LoVo (cell line): ENCODE data around the gene NBEA.
"Not testable (repeated sequence)": the region's sequence is repeated elsewhere in the genome, so short reads cannot be mapped to it uniquely, and the experiment has no call there.

Source experiments
- DNase-seq: peaks from one replicate; pipeline ENCODE4 v3.0.0-alpha.2; 2016; ENCODE audit warnings: low spot score

The NBEA gene

GRCh38 chr13:35664747-35665146 lies 722.7 kb downstream of the NBEA start:
- no peak for DNase-seq

DNA sequence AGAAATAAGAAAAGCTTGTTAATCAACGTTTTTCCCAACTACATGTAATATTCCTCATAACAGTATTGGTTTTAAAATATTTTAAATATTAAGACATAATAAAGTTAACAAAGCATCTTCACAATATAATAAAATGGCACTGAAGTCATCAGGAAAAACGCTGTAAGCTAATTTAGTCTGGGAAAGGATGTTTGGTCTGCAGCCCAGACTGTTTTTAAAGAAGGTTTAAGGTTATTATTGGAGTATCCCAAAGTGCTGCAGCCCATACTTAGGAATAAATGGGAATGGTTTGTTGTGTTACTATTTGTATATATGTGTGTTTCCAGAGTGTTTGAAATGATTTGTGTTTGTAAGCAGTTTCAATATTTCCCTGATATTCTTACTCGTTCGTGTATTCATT lies 727.3 kb downstream of the NBEA start:
- DNase-seq: no peak

DNA sequence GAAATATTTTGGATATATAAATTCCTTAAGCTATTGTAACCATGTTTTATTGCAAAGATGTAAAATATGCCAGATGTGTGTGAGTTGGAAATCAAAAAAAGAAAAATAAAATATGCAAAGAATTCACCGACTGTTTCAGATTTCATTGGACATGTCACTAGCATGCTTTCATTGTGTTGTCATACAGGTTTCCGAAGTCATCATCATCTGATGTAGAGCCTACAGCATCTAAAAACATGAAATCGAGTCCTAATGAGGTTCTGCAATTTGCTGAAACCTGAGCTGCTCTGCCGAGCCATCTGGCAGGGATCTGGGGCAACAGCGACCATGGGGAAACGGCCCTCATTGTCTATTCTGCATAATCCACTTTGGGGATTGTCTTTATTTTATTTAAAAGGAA lies 730.5 kb downstream of the NBEA start:
- DNase-seq: no peak

DNA sequence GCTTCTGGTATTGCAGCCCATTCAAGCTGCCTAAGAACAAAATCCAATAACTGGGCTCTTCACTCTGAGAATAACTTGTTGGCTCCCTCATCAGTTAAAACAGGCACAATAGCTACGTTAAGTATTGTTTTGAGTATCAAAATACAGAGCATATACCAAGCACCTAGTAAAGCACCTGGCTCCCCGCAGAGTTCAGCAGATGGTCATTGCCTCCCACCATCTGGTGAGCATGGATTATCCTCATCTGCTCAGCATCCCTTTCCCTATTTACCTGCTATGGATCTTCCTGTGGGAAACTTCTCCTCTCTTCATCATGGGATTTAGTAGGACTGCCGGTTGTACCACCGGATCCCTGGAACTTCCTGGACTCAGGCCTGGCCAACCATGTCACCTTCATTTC lies 733.6 kb downstream of the NBEA start:
- DNase-seq: no peak

DNA sequence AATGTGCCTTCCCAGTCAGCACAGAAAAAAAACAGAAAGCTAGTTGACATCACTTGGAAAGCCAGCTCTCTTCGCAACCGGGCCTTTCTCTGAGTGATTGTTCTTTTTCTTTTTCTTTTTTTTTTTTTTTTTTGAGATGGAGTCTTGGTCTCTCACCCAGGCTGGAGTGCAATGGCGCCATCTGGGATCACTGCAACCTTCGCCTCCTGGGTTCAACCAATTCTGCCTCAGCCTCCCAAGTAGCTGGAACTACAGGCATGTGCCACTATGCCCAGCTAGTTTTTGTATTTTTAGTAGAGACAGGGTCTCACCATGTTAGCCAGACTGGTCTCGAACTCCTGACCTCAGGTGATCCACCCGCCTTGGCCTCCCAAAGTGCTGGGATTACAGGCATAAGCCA lies 735.8 kb downstream of the NBEA start:
- DNase-seq: not testable (repeated sequence)

GRCh38 chr13:35681685-35682084 lies 739.6 kb downstream of the NBEA start:
- no peak for DNase-seq

DNA sequence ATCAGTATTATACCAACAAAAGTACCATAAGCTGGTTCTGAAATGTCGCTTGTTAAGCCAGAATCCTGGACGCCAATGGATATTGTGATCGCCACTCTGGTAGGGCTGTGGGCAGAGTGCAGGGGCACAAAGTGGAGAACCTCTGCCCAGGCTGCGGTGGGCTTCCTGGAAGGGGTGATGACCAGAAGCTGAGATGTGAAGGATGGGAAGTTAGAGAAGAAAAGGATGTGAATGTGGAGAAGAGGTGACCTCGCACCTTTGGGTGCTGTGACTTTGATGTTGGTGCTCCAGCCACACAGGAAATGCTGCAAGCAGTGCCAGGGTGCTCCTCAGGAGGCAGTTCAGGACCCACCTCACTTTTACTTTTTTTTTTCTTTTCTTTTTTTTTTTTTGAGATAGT lies 742.4 kb downstream of the NBEA start:
- DNase-seq: no peak

- no peak for DNase-seq
Measured at GRCh38 chr13:35687336-35687735, 745.3 kb downstream of the NBEA start.

DNA sequence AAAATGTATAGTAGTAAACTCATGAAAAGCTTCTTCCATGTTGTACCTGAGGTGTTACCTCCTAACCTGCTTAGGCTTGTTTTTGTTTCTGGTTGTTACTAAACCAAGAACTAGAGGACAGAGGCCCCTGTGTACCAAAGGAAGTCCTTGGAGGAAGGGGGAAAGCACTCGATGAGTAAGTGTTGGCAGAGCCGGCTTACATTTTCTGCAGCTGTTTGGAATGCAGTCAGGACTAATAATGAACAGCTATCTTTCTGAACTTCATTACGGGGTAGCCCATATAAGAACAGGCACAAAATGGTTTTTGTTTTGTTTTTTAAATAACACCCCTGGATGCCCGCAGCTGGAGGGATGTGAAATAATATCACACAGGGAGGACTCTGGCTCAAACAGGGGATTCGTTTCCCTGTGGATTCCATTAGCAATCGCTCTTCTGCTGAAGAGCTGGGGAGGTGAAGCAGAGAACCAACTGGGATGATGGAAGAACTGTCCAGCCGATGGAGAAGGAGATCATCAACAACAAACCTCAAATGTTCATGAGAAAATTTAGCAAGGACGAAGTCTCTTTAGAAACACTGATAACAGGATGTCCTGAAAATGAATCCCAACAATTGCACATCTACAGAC lies 748.6 kb downstream of the NBEA start:
- no peak for DNase-seq

- no peak for DNase-seq
Measured at GRCh38 chr13:35693134-35693784, 751.2 kb downstream of the NBEA start.

DNA sequence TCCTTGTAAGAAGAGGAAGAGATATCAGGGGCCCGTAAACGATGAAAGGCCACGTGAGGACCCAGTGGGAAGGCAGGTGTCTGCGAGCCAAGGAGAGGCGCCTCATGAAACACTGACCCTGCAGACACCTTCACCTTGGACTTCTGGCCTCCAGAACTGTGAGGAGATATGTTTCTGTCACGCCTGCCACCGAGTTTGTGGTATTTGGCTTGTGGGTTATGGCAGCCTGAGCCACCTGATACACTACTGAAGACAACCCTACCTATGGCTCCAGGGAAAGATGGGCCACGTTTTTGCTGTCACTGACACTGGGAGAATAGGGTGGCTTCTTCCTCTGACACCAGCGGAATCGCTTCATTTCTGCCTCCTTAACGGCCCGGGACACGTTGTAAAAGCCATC lies 752.0 kb downstream of the NBEA start:
- DNase-seq: no peak

DNA sequence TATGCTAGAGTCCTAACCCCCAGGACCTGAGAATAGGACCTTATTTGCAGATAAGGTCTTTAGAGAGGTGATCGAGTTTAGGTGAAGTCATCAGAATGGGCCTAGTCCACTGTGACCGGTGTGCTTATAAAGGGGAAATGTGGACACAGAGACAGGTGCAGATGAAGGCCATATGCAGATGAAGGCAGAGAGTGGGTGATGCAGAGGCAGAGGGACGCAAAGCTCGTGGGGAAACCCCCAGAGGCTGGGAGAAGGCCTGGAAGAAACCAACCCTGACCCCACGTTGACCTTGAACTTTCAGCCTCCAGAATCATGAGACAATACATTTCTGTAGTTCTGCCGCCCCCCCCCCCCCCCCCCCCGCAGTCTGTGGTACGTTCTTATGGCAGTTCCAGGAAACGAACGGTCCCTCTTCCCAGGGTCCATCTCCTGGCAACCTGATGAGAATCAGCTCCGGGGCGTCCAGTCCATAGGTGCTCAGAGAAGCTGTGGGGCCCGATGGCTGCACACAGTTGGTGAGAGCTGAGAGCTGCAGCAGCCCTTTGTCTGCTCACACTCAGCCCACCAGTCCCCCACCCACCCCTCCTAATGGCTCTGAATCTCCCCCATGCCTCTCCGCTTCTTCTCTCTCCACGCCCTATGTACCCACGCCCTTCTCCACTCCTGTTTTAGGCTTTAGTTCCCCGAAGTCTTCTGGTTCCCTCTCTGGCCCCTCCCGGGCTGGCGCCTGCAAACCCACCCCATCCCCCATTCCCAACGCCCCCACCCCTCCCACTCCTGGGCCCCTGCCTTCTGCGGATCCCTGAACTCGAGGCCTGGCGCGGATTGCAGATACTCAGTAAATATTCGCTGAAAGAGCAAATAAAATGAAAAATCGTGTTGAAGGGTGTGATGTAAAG lies 752.7 kb downstream of the NBEA start:
- DNase-seq: no peak

DNA sequence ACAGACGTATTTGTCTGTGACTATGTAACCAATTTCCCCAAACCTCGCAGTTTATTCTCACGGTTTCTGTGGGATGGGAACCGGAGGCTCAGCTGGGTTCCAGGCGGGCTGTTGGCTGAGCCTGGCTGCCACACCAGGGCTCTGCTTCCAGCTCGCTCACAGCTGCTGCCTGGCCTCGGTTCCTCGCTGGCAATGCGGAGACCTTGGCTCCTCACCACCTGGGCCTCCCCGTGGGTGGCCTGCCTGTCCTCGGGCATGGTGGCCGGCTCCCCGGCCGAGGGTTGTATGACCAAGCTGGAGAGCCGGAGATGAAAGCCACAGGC lies 753.3 kb downstream of the NBEA start:
- no peak for DNase-seq

GRCh38 chr13:35697186-35697730 lies 755.2 kb downstream of the NBEA start:
- no peak for DNase-seq

- no peak for DNase-seq
Measured at GRCh38 chr13:35698911-35699576, 757.0 kb downstream of the NBEA start.

DNA sequence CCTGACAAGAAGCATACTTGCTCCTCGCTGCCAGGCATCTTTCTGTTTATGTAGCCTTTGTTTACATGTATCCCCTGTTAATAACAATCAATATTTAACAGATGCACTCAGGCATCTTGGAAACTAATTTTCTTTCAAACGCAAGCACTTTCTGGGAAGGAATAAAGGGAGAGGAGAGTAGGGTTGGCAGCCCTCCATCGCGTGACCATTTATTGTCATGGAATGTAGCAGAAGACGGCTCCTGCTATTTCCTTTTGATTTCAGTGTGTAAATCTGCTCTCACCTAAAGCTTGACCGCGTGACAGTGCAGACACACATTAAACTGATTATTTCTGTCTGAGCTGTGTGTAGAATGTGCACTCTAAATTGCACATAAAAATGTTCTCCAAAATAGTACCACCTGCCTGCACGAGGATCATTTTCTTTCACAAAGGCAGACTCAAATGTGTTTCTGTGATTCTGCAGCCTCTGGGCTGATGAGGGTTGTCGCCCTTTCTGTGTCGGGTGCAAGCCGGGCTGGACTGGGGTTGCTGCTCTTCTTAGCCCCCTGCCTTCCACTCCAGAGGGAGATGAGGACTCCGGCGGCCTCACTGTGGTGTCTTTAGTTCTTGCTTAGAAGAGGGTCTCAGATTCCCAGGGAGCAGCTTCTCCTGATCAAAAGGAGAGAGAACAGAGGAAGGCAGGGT lies 757.9 kb downstream of the NBEA start:
- DNase-seq: no peak

GRCh38 chr13:35700671-35701070 lies 758.6 kb downstream of the NBEA start:
- DNase-seq: no peak

- no peak for DNase-seq
Measured at GRCh38 chr13:35702316-35702715, 760.2 kb downstream of the NBEA start.

DNA sequence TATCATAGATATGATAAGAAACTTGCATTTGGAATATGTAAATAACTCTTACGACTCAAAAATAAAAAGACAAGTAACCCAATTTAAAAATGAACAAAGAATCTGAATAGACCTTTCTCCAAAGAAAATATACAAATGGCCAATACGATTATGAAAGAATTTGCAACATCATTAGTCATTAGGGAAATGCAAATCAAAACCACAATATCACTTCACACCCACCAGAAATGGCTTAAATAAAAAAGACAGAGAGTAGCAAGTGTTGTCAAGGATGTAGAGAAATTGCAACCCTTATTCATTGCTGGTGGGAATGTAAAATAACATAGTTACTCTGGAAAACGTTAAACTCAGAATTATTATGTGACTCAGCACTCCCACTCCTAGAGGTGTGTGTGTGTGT lies 761.0 kb downstream of the NBEA start:
- DNase-seq: no peak

GRCh38 chr13:35704331-35704730 lies 762.3 kb downstream of the NBEA start:
- no peak for DNase-seq

- DNase-seq: no peak
Measured at GRCh38 chr13:35706281-35706680, 764.2 kb downstream of the NBEA start.

DNA sequence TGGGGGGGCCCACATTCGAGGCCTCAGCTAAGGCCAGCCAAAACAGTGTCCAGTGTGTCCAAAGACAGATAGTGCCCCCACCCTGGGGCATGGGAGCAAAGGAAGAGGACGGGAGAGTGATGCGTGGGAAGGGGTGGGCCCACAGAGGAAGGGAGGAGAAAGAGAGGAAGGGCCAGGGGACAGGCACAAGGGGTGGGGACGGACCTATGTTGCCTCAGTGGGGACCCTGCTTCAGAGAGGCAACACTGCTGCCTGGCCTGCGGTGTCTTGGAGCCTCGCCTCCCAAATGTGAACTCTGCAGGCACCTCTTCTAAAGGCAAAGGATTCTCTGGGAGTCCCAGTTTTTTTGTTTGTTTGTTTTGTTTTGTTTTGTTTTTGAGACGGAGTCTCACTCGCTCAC lies 764.7 kb downstream of the NBEA start:
- no peak for DNase-seq
